ENCODE measurements around the gene HOOK1. TPM values are rescaled to one million over a fixed set of nuclear protein-coding genes. Genes with fewer than 3 reads are reported as not detected.

HOOK1 gene
- total RNA-seq, 2 experiments from 2014 or later: not detected

DNA sequence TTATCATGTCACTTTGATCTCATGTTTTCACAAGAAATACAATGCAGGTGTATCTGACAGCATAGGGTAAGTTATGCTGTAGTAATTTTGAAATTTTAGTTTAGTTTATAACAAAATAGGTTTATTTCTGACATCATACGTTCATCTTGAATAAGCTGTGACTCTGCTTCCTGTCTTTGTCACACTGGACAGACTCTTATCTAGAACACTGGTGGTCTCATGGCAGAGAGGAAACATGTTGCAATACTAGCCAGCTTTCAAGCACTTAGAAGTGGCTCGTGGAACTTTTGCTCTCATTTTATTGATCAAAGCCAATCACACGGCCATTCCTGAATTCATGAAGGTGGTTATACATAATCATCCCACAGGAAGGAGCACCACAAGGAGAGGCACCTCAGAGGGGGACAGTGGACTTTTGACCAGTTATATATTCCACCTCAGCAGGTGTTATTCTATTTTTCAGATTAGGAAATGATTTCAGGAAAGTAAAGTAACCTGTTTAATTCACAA is 65.3 kb downstream of the HOOK1 start:
- POLR2A ChIA-PET: interaction anchor here (0.6 kb wide), 1 partner anchor 1050 kb away, joined by 7 read pairs; no protein-coding TSS in a partner anchor
- H3K9me3 ChIP-seq (ENCODE audit: low read length): no peaks in the 10 kb centered on the region
- intact Hi-C loops (cut with micrococcal nuclease; ENCODE audit: unreplicated experiment): no loop called here

GRCh38 chr1:59880735-59881134 is 66.0 kb downstream of the HOOK1 start:
- DNase-seq (ENCODE audit: low spot score): no peak
- TF ChIP-seq EZH2phosphoT487 (IDR thresholded peaks at IDR 0.05; ENCODE audit: borderline replicate concordance, low read depth, low read length): no peak
- no peaks in the 10 kb centered on the region for H3K4me1 ChIP-seq (ENCODE audit: insufficient read depth, low read length, poor library complexity, severe bottlenecking)
- no peaks in the 10 kb centered on the region for H4K20me1 ChIP-seq (ENCODE audit: insufficient read depth, low read length)
- H3K27ac ChIP-seq (ENCODE audit: low read depth, low read length, poor library complexity, severe bottlenecking): no peak overlapping the region
- ChIA-PET POLR2A (no interaction called here), CTCF (ENCODE audit: unreplicated experiment) (no interaction called here)
- H3K79me2 ChIP-seq (ENCODE audit: insufficient read depth, low read depth, low read length): no peaks in the 10 kb centered on the region
- H3K36me3 ChIP-seq (ENCODE audit: insufficient read depth, low read length): no peaks in the 10 kb centered on the region
- H3K9me2 ChIP-seq (ENCODE audit: insufficient read depth, low read length): no peaks in the 10 kb centered on the region
- no peak overlapping the region for H3K4me3 ChIP-seq (ENCODE audit: low read depth, low read length, poor library complexity, severe bottlenecking)
- BruUV-seq (replicated peaks): no TSS peak
- no peak overlapping the region for H3K4me2 ChIP-seq (ENCODE audit: low read length)
- intact Hi-C loops (cut with micrococcal nuclease; ENCODE audit: unreplicated experiment): no loop called here
- H3K9me3 ChIP-seq (ENCODE audit: low read length): no peaks in the 10 kb centered on the region
- H2AFZ ChIP-seq (ENCODE audit: low read length): no peak overlapping the region

More for the DNA sequence above, 65.3 kb downstream of the HOOK1 start:
- Histone ChIP-seq H4K20me1 (ENCODE audit: insufficient read depth, low read length) (no peaks in the 10 kb centered on the region), H3K27ac (ENCODE audit: low read depth, low read length, poor library complexity, severe bottlenecking) (no peak overlapping the region), H3K4me2 (ENCODE audit: low read length) (no peak overlapping the region), H3K4me3 (ENCODE audit: low read depth, low read length, poor library complexity, severe bottlenecking) (no peak overlapping the region), H3K4me1 (ENCODE audit: insufficient read depth, low read length, poor library complexity, severe bottlenecking) (no peaks in the 10 kb centered on the region), H3K9me2 (ENCODE audit: insufficient read depth, low read length) (no peaks in the 10 kb centered on the region), H2AFZ (ENCODE audit: low read length) (no peak overlapping the region), H3K36me3 (ENCODE audit: insufficient read depth, low read length) (no peaks in the 10 kb centered on the region), H3K79me2 (ENCODE audit: insufficient read depth, low read depth, low read length) (no peaks in the 10 kb centered on the region)
- CTCF ChIA-PET (ENCODE audit: unreplicated experiment): no interaction called here
- DNase-seq (ENCODE audit: low spot score): no peak
- no TSS peak for BruUV-seq (replicated peaks)
- TF ChIP-seq EZH2phosphoT487 (IDR thresholded peaks at IDR 0.05; ENCODE audit: borderline replicate concordance, low read depth, low read length) (no peak), CTCF (conservative IDR thresholded peaks at IDR 0.05; ENCODE audit: low read length) (no peak)

DNA sequence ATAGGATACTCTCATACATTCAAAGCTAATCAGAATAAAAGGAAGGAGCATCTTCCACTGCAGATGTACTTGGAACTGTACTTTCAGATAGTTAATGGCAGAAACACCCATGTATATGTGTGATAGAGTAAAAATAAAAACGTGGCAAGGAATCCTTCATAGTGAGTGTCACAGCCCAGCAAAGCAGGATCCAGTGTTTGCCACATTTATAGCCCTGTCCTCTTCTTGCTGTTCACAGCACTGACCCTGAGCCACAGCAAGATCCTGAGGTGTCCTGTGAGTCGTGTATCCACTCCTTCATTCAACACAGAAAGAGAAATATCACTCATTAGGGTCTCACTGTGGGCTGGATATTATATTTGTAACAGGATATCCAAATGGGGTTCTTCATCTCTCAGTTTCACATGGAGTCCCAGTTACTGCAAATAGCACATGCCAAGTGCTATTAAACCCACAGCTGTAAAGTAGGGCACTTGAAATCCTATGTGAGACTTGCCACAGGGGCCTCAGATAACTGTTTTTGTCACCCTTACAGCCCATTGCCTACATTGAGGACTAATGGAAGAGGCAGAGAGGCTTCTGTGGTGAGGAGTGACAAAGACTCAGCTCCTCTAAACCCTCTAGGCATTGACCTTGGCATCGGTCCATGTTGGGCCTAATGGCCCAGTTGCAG is 70.5 kb downstream of the HOOK1 start:
- Histone ChIP-seq H2AFZ (ENCODE audit: low read length) (no peak overlapping the region), H3K4me2 (ENCODE audit: low read length) (no peak overlapping the region), H3K36me3 (ENCODE audit: insufficient read depth, low read length) (no peaks in the 10 kb centered on the region), H3K27ac (ENCODE audit: low read depth, low read length, poor library complexity, severe bottlenecking) (no peak overlapping the region), H3K79me2 (ENCODE audit: insufficient read depth, low read depth, low read length) (no peaks in the 10 kb centered on the region), H3K9me3 (ENCODE audit: low read length) (no peaks in the 10 kb centered on the region), H3K4me1 (ENCODE audit: insufficient read depth, low read length, poor library complexity, severe bottlenecking) (no peaks in the 10 kb centered on the region), H3K4me3 (ENCODE audit: low read depth, low read length, poor library complexity, severe bottlenecking) (no peak overlapping the region), H3K9me2 (ENCODE audit: insufficient read depth, low read length) (no peaks in the 10 kb centered on the region), H4K20me1 (ENCODE audit: insufficient read depth, low read length) (no peaks in the 10 kb centered on the region)
- no peak for TF ChIP-seq CTCF (conservative IDR thresholded peaks at IDR 0.05; ENCODE audit: low read length)
- TF ChIP-seq EZH2phosphoT487 (IDR thresholded peaks at IDR 0.05; ENCODE audit: borderline replicate concordance, low read depth, low read length): no peak
- no TSS peak for BruUV-seq (replicated peaks)
- ChIA-PET CTCF (ENCODE audit: unreplicated experiment) (no interaction called here), POLR2A (no interaction called here)
- DNase-seq (ENCODE audit: low spot score): no peak
- intact Hi-C loops (cut with micrococcal nuclease; ENCODE audit: unreplicated experiment): no loop called here

Measured in OCI-LY7 (cell line).